Measurements from ENCODE around the gene MIB1. TPM values are rescaled to one million over a fixed set of nuclear protein-coding genes. Genes with fewer than 3 reads are reported as not detected.
A peak's percentile ranks its signal among the peaks of the same experiment; 100 is the strongest.

The MIB1 gene
- total and polyA plus RNA-seq, 9 of the 15 experiments (the other 6 are each of a cell fraction or from before 2014, with no cell fraction given), result 7.2 to 43.8 (median 23.2) TPM

- TF ChIP-seq ZNF311 (CRISPR knock-in tag; IDR thresholded peaks at IDR 0.05) (no peak), MGA (IDR thresholded peaks at IDR 0.05) (no peak; the same call in 1 of the 2 replicates), SUPT5H (IDR thresholded peaks at IDR 0.05) (peak; percentile 61; the same call in 1 of the 2 replicates), FOXA1 (IDR thresholded peaks at IDR 0.05; ENCODE audit: borderline replicate concordance) (no peak), TOE1 (IDR thresholded peaks at IDR 0.05; ENCODE audit: borderline replicate concordance) (no peak; the same call in 1 of the 2 replicates), TOE1 (CRISPR knock-in tag; IDR thresholded peaks at IDR 0.05; ENCODE audit: borderline replicate concordance, low read depth) (no peak), CBX5 (IDR thresholded peaks at IDR 0.05; ENCODE audit: borderline replicate concordance, low read depth) (no peak)
- TF ChIP-seq, protein P1, sequence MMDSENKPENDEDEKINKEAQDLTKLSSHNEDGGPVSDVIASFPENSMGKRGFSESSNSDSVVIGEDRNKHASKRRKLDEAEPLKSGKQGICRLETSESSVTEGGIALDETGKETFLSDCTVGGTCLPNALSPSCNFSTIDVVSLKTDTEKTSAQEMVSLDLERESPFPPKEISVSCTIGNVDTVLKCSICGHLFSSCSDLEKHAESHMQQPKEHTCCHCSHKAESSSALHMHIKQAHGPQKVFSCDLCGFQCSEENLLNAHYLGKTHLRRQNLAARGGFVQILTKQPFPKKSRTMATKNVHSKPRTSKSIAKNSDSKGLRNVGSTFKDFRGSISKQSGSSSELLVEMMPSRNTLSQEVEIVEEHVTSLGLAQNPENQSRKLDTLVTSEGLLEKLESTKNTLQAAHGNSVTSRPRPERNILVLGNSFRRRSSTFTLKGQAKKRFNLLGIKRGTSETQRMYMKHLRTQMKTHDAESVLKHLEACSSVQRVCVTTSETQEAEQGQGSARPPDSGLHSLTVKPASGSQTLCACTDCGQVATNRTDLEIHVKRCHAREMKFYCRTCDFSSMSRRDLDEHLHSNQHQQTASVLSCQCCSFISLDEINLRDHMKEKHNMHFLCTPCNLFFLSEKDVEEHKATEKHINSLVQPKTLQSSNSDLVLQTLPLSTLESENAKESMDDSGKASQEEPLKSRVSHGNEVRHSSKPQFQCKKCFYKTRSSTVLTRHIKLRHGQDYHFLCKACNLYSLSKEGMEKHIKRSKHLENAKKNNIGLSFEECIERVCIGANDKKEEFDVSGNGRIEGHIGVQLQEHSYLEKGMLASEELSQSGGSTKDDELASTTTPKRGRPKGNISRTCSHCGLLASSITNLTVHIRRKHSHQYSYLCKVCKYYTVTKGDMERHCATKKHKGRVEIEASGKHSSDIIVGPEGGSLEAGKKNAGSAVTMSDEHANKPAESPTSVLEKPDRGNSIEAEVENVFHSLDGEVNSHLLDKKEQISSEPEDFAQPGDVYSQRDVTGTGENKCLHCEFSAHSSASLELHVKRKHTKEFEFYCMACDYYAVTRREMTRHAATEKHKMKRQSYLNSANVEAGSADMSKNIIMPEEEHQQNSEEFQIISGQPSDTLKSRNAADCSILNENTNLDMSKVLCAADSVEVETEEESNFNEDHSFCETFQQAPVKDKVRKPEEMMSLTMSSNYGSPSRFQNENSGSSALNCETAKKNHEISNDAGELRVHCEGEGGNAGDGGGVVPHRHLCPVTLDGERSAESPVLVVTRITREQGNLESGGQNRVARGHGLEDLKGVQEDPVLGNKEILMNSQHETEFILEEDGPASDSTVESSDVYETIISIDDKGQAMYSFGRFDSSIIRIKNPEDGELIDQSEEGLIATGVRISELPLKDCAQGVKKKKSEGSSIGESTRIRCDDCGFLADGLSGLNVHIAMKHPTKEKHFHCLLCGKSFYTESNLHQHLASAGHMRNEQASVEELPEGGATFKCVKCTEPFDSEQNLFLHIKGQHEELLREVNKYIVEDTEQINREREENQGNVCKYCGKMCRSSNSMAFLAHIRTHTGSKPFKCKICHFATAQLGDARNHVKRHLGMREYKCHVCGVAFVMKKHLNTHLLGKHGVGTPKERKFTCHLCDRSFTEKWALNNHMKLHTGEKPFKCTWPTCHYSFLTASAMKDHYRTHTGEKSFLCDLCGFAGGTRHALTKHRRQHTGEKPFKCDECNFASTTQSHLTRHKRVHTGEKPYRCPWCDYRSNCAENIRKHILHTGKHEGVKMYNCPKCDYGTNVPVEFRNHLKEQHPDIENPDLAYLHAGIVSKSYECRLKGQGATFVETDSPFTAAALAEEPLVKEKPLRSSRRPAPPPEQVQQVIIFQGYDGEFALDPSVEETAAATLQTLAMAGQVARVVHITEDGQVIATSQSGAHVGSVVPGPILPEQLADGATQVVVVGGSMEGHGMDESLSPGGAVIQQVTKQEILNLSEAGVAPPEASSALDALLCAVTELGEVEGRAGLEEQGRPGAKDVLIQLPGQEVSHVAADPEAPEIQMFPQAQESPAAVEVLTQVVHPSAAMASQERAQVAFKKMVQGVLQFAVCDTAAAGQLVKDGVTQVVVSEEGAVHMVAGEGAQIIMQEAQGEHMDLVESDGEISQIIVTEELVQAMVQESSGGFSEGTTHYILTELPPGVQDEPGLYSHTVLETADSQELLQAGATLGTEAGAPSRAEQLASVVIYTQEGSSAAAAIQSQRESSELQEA (IDR thresholded peaks at IDR 0.05; ENCODE audit: low read depth), result no peak
Observed at GRCh38 chr18:21704603-21705364, 35.8 kb upstream of the MIB1 start, which contains the start of gene ABHD3 (continued).
